GM12878 (cell line): ENCODE data around the gene IL36RN. TPM values are rescaled to one million over a fixed set of nuclear protein-coding genes. Genes with fewer than 3 reads are reported as not detected.

Experiments used
- CREM ChIP-seq: IDR thresholded peaks from 2 replicates; pipeline ENCODE4 v1.6.1; 2014; ENCODE audit warnings: antibody characterized with exemption, low read depth
- CTCF ChIP-seq, 3 experiments: IDR thresholded peaks in 2 of 3; conservative IDR thresholded peaks in 1 of 3; 2 replicates each; pipeline ENCODE4 v1.5.1; 2011; ENCODE audit warnings: low read depth in 3 of 3, low read length in 3 of 3, mild to moderate bottlenecking in 3 of 3, control low read depth in 2 of 3, moderate library complexity in 2 of 3, inconsistent platforms in 1 of 3, mixed read lengths in 1 of 3; ENCODE audit not compliant: control insufficient read depth in 2 of 3, insufficient read depth in 1 of 3; ENCODE audit errors: extremely low read depth in 1 of 3
- E4F1 ChIP-seq: fragments of 450-650 bp; IDR thresholded peaks from 2 replicates; pipeline ENCODE4 v1.6.1; 2018; ENCODE audit warnings: borderline replicate concordance, mild to moderate bottlenecking; ENCODE audit not compliant: partially characterized antibody
- NR2C1 ChIP-seq: fragments of 450-650 bp; IDR thresholded peaks from 2 replicates; pipeline ENCODE4 v1.6.1; 2017; ENCODE audit warnings: antibody characterized with exemption, mild to moderate bottlenecking, moderate library complexity
- NR2C2 ChIP-seq: IDR thresholded peaks from 2 replicates; pipeline ENCODE4 v1.6.1; 2011; ENCODE audit warnings: borderline replicate concordance, low read depth; ENCODE audit not compliant: control insufficient read depth, insufficient read length
- PAX5 ChIP-seq: IDR thresholded peaks from 2 replicates; pipeline ENCODE4 v1.6.1; 2011; ENCODE audit warnings: low read depth, low read length, borderline replicate concordance
- SMAD1 ChIP-seq: fragments of 450-650 bp; IDR thresholded peaks from 2 replicates; pipeline ENCODE4 v1.6.1; 2018; ENCODE audit warnings: mild to moderate bottlenecking, low read depth; ENCODE audit not compliant: partially characterized antibody
- TBL1XR1 ChIP-seq: IDR thresholded peaks from 2 replicates; pipeline ENCODE4 v1.6.1; 2012; ENCODE audit warnings: low read depth, low read length, improper control_type of control experiment
- TCF7 ChIP-seq: IDR thresholded peaks from 2 replicates; pipeline ENCODE4 v1.6.1; 2014; ENCODE audit warnings: antibody characterized with exemption, borderline replicate concordance
- ZNF274 ChIP-seq: IDR thresholded peaks from one replicate; pipeline ENCODE4 v1.8.0; 2011; ENCODE audit not compliant: insufficient read length, insufficient read depth
- polyA plus RNA-seq, 11 experiments: library from polyadenylated mRNA; depleted of rRNA in 4 of 11; unstranded in 6 of 11; stranded (reverse) in 5 of 11; fragments of >200 nt; fragmentation: Nextera tagmentation in 4 of 11; fragmentation: Illumina TruSeq in 1 of 11; extraction: Ambion mirVana in 4 of 11; extraction: Trizol in 1 of 11; gene quantifications; 1 replicate in 1 of 11; 2 replicates in 10 of 11; pipeline versions ENCODE4 v1.2.1 to v1.2.3, GENCODE V29; 2011 to 2016; ENCODE audit warnings: inconsistent platforms in 2 of 11, missing spikeins in 2 of 11, low read depth in 1 of 11
- total RNA-seq, 4 experiments: library from RNA; depleted of rRNA in 3 of 4; stranded (reverse); fragments of >200 nt in 3 of 4; fragmentation: Illumina TruSeq in 1 of 4; extraction: Trizol in 1 of 4; gene quantifications; 2 replicates each; pipeline versions ENCODE4 v1.2.1 to v1.2.3, GENCODE V29; 2013 to 2021

The IL36RN gene
- total and polyA plus RNA-seq, 10 of the 15 experiments (the other 5 are each of a cell fraction or from before 2014, with no cell fraction given): not detected

- no peak for TF ChIP-seq E4F1
- TF ChIP-seq CTCF (IDR thresholded peaks at IDR 0.05 in 2 of 3, conservative IDR thresholded peaks at IDR 0.05 in 1 of 3; ENCODE audit: control insufficient read depth in 2 of 3, extremely low read depth in 1 of 3, insufficient read depth in 1 of 3, low read depth in 3 of 3, low read length in 3 of 3): no peak
- TF ChIP-seq PAX5: no peak
- TF ChIP-seq TBL1XR1: no peak
- TF ChIP-seq CREM: no peak
- TF ChIP-seq TCF7: no peak
- TF ChIP-seq ZNF274: no peak
- no peak for TF ChIP-seq SMAD1
- TF ChIP-seq NR2C1: no peak
- TF ChIP-seq NR2C2: no peak
- TF ChIP-seq, all 136 proteins: peak for 0
Measured at GRCh38 chr2:113012436-113013335, 46.3 kb upstream of the IL36RN start (continued).
